ENCODE measurements around the gene ZNF10. TPM values are rescaled to one million over a fixed set of nuclear protein-coding genes. Genes with fewer than 3 reads are reported as not detected.

Gene ZNF10
- total RNA-seq, 1 donor from 2014 or later: 3.3 TPM

DNA sequence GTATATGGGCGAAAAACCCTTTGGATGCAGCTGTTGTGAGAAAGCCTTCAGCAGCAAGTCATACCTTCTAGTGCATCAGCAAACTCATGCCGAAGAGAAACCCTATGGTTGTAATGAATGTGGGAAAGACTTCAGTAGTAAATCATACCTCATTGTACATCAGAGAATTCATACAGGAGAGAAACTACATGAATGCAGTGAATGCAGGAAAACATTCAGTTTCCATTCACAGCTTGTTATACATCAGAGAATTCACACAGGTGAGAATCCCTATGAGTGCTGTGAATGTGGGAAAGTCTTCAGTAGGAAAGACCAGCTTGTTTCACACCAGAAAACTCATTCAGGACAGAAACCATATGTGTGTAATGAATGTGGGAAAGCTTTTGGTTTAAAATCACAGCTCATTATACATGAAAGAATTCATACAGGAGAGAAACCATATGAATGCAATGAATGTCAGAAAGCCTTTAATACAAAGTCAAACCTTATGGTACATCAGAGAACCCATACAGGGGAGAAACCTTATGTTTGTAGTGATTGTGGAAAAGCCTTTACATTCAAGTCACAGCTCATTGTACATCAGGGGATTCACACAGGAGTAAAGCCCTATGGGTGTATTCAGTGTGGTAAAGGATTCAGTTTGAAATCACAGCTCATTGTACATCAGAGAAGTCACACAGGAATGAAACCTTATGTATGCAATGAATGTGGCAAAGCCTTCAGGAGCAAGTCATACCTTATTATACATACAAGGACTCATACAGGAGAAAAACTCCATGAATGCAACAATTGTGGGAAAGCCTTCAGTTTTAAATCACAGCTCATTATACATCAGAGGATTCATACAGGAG lies 72.3 kb downstream of the ZNF10 start:
- no peaks in the 10 kb centered on the region for H3K36me3 ChIP-seq (ENCODE audit: control insufficient read depth, insufficient read depth, low read length)
- no peak overlapping the region for H3K4me3 ChIP-seq (ENCODE audit: low read depth, low read length)
- TF ChIP-seq, protein P1, sequence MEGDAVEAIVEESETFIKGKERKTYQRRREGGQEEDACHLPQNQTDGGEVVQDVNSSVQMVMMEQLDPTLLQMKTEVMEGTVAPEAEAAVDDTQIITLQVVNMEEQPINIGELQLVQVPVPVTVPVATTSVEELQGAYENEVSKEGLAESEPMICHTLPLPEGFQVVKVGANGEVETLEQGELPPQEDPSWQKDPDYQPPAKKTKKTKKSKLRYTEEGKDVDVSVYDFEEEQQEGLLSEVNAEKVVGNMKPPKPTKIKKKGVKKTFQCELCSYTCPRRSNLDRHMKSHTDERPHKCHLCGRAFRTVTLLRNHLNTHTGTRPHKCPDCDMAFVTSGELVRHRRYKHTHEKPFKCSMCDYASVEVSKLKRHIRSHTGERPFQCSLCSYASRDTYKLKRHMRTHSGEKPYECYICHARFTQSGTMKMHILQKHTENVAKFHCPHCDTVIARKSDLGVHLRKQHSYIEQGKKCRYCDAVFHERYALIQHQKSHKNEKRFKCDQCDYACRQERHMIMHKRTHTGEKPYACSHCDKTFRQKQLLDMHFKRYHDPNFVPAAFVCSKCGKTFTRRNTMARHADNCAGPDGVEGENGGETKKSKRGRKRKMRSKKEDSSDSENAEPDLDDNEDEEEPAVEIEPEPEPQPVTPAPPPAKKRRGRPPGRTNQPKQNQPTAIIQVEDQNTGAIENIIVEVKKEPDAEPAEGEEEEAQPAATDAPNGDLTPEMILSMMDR (IDR thresholded peaks at IDR 0.05; ENCODE audit: insufficient read depth, low read length, poor library complexity, severe bottlenecking): no peak
- DNase-seq (ENCODE audit: low read depth): no peak
- H3K27me3 ChIP-seq (ENCODE audit: control insufficient read depth, insufficient read depth, low read length): no peaks in the 10 kb centered on the region

DNA sequence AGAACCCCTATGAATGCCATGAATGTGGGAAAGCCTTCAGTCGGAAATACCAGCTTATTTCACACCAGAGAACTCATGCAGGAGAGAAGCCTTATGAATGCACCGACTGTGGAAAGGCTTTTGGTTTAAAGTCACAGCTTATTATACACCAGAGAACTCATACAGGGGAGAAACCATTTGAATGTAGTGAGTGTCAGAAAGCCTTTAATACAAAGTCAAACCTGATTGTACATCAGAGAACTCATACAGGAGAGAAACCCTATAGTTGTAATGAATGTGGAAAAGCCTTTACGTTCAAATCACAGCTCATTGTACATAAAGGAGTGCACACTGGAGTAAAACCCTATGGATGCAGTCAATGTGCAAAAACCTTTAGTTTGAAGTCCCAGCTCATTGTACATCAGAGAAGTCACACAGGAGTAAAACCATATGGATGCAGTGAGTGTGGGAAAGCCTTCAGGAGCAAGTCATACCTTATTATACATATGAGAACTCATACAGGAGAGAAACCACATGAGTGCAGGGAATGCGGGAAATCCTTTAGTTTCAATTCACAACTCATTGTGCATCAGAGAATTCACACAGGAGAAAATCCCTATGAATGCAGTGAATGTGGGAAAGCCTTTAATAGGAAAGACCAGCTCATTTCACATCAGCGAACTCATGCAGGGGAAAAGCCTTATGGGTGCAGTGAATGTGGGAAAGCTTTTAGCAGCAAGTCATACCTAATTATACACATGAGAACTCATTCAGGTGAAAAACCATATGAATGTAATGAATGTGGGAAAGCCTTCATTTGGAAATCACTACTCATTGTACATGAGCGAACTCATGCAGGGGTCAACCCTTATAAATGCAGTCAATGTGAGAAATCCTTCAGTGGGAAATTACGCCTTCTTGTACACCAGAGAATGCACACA lies 73.2 kb downstream of the ZNF10 start:
- Histone ChIP-seq H3K27me3 (ENCODE audit: control insufficient read depth, insufficient read depth, low read length) (no peaks in the 10 kb centered on the region), H3K36me3 (ENCODE audit: control insufficient read depth, insufficient read depth, low read length) (no peaks in the 10 kb centered on the region), H3K4me3 (ENCODE audit: low read depth, low read length) (no peak overlapping the region)
- DNase-seq (ENCODE audit: low read depth): no peak
- TF ChIP-seq, protein P1 (IDR thresholded peaks at IDR 0.05; ENCODE audit: insufficient read depth, low read length, poor library complexity, severe bottlenecking): no peak

- TF ChIP-seq, protein P1 (IDR thresholded peaks at IDR 0.05; ENCODE audit: insufficient read depth, low read length, poor library complexity, severe bottlenecking): no peak
Observed at GRCh38 chr12:133204264-133204603, 73.8 kb downstream of the ZNF10 start.

DNA sequence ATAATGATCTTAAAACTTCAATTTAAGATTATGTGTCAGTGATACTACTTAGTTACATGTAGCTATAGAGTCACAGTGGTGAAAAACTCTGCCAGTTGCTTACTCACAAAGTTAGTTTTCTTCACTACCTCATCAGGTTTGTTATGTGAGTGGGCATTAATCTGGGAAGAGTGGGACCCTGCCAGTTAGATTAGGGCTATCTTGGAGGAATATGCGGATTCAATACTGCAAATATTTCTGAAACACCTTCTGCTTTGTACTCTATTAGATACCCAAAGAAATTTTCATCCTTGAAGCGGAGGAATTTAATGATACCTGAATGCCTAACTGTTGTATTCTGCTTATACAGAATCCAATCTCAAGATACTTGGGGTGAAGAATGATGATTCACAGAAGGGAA lies 76.0 kb downstream of the ZNF10 start:
- H3K36me3 ChIP-seq (ENCODE audit: control insufficient read depth, insufficient read depth, low read length): no peaks in the 10 kb centered on the region
- TF ChIP-seq, protein P1 (IDR thresholded peaks at IDR 0.05; ENCODE audit: insufficient read depth, low read length, poor library complexity, severe bottlenecking): no peak
- H3K4me3 ChIP-seq (ENCODE audit: low read depth, low read length): no peak overlapping the region
- DNase-seq (ENCODE audit: low read depth): no peak
- H3K27me3 ChIP-seq (ENCODE audit: control insufficient read depth, insufficient read depth, low read length): no peaks in the 10 kb centered on the region

More at GRCh38 chr12:133204264-133204603, 73.8 kb downstream of the ZNF10 start:
- DNase-seq (ENCODE audit: low read depth): no peak
- H3K4me3 ChIP-seq (ENCODE audit: low read depth, low read length): no peak overlapping the region
- no peaks in the 10 kb centered on the region for H3K36me3 ChIP-seq (ENCODE audit: control insufficient read depth, insufficient read depth, low read length)
- no peaks in the 10 kb centered on the region for H3K27me3 ChIP-seq (ENCODE audit: control insufficient read depth, insufficient read depth, low read length)

Other genes with a start within 250 kb of the ZNF10 start
- gene CHFR, start 243.0 kb upstream of the ZNF10 start, total RNA-seq: 51.3 and 59.3 TPM in 2 replicates
- gene ZNF605, start 174.3 kb upstream of the ZNF10 start, total RNA-seq: 6.6 and 14.4 TPM in 2 replicates
- gene ZNF26, start 144.3 kb upstream of the ZNF10 start, total RNA-seq: 11.3 and 12.0 TPM in 2 replicates
- 28.4 and 28.5 TPM in 2 replicates for gene ZNF84, start 93.1 kb upstream of the ZNF10 start, total RNA-seq
- gene ZNF140, start 49.7 kb upstream of the ZNF10 start, total RNA-seq: 19.6 and 24.0 TPM in 2 replicates
- gene ZNF891, start 353 bp upstream of the ZNF10 start, total RNA-seq: 0.63 and 0.82 TPM in 2 replicates
- 18.6 and 26.2 TPM in 2 replicates for gene ZNF268, start 50.9 kb downstream of the ZNF10 start, total RNA-seq
- gene ANHX, start 105.2 kb downstream of the ZNF10 start, total RNA-seq: not detected in 2 replicates